ENCODE measurements around the gene FAM227A.

Gene FAM227A

DNA sequence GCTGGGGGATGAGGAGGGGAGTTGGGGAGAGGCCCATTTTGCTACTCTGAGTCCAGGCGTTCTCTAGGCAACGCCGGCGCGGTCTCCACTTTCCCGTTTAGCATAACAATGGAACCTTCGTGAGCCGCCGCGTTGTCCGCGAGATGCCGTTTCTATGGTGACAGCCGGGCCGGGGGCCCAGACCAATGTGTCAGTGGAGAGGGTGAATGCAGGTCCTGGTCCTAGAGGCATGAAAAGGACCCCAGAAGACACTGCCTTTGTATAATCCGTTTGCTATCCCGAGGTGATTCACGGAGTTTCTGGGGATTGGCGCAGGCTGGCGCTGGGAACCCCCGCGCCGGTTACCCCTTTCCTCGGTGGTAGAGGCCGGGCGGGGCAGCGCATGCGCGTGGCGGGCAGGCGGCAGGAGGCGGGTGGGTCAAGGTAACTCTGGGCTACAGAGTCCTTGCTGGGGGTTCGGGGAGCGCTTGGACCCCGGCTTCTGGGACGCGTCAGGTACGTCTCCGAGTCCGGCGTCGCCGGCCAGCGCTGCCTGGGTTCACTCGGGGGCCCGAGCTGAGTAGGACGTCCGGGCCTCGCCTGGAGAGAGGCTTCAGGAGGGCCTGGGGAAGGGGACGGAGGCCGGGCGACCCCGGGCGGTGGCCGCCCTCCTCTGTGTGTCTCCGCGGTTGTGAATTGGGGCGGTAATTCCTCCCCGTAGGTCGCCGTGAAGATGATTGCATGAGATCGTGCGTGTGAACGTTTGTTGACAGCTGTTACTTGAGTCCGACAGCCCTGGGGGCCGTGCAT lies at the start of gene FAM227A, which contains the start of gene CBY1:
FAM227A (minus strand) TSS at position 137 of the 789 bp plus-strand sequence. CDS start 6,224 bp downstream, outside the sequence.
CBY1 (plus strand) TSS at position 383 of the 789 bp plus-strand sequence. CDS start 11,417 bp downstream, outside the sequence.
- peak; percentile 85; the same call in 1 of the 2 replicates for TF ChIP-seq ZFX (IDR thresholded peaks at IDR 0.05)
- TF ChIP-seq, protein P1, sequence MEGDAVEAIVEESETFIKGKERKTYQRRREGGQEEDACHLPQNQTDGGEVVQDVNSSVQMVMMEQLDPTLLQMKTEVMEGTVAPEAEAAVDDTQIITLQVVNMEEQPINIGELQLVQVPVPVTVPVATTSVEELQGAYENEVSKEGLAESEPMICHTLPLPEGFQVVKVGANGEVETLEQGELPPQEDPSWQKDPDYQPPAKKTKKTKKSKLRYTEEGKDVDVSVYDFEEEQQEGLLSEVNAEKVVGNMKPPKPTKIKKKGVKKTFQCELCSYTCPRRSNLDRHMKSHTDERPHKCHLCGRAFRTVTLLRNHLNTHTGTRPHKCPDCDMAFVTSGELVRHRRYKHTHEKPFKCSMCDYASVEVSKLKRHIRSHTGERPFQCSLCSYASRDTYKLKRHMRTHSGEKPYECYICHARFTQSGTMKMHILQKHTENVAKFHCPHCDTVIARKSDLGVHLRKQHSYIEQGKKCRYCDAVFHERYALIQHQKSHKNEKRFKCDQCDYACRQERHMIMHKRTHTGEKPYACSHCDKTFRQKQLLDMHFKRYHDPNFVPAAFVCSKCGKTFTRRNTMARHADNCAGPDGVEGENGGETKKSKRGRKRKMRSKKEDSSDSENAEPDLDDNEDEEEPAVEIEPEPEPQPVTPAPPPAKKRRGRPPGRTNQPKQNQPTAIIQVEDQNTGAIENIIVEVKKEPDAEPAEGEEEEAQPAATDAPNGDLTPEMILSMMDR (conservative IDR thresholded peaks at IDR 0.05), result no peak
- peak within 1 kb of the TSS; percentile 87 for H3K27ac ChIP-seq

DNA sequence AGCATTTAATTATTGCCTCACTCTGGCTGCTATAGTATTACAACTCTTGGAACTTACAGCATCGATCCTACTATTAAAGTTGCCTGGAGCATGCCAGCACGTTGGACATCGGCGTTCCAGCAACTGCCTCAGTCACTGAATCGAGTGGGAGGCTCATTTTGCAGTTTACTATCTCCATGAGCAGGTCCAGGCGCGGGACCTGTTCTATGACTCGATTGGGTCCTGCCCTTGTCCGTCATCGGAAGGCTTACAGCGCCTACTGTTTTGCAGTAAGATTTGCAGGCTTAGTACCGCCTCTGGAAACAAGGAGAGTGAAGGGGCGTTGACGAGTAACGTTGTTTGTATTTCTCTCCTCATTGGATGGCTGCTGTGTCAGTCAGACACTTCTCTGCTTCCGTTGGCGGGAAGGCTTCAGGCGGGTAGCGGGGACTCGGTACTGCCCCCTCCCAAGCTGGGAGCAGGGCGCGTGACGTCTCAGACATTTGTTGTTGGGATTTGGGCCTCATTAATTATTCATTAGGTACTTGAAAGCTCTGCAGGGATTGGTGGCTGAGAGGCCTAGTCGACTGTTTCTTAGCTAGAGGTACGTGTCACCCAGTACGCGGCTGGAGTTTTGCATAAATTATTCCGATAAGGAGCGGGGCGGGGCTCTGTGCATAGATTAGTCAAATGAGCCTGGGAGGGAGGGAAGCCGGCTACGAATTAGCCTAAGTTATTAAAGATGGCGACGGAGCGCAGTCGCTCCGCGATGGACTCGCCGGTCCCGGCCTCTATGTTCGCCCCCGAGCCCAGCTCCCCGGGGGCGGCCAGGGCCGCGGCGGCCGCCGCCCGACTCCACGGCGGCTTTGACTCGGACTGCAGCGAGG lies 49.3 kb upstream of the FAM227A start, which contains the start of gene GTPBP1:
GTPBP1 (plus strand) TSS at position 710 of the 866 bp plus-strand sequence; CDS start at position 722, 12 bp downstream.
- H3K27ac ChIP-seq, result peak within 1 kb of the TSS; percentile 92
- no peak for TF ChIP-seq ZFX (IDR thresholded peaks at IDR 0.05)
- TF ChIP-seq, protein P1 (conservative IDR thresholded peaks at IDR 0.05), result no peak

DNA sequence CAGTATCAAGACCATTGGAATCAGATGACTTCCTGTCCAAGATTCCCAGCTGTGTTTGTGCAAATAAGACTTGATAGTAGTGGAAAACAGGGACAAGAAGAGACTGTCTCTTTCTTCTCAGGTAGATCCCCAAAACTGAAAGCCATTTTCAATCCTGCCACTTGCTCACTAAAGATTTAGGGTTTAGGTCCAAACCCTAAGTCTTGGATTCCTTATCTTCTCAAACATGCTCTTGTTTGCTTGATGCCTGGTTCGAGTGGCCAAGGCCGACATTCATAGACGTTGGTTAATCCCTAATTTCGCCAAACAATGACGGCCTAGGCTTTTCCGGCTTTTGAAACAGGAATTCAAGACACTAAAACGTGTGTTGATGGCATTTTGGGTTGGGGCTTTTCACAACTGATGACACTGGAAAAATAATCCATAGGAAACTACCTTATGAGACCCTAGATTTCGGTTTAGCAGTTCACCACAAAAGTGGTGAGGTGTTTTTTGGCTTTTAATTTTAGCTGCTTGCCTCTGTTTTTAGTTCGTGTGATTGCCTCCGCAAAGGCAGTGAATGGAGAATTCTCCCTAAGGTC lies 48.6 kb upstream of the FAM227A start:
- H3K27ac ChIP-seq, result peak overlapping the region; percentile 56
- no peak for TF ChIP-seq ZFX (IDR thresholded peaks at IDR 0.05)
- TF ChIP-seq, protein P1 (conservative IDR thresholded peaks at IDR 0.05), result no peak

DNA sequence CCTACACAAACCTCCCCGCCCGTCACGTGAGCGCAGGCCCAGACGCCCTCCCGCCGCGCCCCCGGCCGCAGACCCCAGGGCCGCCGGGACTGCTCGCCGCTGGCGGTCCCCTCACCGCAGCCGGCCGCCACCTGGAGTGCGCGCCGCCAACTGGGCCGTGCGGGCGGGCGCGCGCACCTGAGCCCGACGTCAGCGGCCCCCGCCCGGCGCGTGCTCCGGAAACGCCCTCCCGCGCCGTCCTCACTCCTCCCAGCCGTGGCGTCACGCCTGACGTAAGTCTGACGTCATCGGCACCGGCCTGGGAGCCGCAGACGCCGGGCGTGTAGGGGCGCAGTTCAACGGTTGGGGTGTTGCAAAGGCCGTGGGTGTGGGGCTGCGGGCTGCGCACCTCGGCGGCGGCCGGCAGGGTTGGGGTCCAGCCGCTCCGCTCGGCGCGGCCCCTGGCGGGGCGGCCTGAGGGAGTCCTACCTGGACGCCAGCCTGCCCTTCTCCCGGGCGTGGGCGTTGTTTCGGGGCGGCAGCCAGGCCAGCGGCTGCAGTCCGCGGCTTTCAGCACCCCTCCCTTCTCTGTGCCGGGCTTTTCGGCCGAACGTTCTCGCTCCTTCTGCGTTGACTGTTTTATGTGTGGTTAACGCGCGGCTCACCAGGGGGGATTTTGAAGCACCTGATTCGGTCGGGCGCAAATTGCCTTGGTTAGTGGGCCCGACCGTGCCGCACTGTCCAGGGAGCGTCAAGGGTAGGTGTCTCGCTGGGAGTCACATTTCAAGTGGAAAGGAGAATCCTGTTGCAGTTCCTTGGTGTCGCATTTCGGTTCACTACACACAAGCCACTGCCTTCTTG lies 44.8 kb upstream of the FAM227A start, which contains the start of gene JOSD1:
JOSD1 (minus strand) TSS at position 155 of the 840 bp plus-strand sequence. CDS start 956 bp downstream, outside the sequence.
- TF ChIP-seq, protein P1 (conservative IDR thresholded peaks at IDR 0.05), result no peak
- peak; percentile 77 for TF ChIP-seq ZFX (IDR thresholded peaks at IDR 0.05)
- H3K27ac ChIP-seq, result peak within 1 kb of the TSS; percentile 93

DNA sequence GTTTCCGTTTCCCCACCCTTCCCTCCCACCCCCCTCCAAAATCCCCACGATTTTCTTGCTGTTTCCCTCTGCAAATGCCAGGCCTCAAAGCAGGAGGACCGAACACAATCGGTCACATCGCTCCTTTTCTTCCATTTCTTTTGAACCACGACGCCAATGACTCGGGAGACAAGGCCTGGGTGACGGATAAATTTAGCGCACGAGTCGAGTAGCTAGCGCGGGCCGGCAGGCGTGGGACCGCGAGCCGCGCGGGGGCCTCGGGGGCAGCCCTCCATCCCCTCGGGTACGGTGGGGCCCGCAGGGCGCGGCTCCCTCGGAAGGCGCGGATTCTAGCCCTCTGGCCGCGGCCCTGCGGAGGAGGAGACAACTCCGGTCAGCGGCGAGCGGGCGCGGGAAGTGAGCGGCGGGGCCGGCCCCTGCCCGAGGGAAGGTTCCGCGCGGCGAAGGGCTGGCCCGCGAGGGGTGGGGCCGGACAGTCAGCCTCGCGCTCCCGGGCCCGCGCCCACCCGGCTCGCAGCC lies 44.1 kb upstream of the FAM227A start:
- peak overlapping the region; percentile 93 for H3K27ac ChIP-seq
- TF ChIP-seq ZFX (IDR thresholded peaks at IDR 0.05), result peak; percentile 89
- TF ChIP-seq, protein P1 (conservative IDR thresholded peaks at IDR 0.05), result no peak

DNA sequence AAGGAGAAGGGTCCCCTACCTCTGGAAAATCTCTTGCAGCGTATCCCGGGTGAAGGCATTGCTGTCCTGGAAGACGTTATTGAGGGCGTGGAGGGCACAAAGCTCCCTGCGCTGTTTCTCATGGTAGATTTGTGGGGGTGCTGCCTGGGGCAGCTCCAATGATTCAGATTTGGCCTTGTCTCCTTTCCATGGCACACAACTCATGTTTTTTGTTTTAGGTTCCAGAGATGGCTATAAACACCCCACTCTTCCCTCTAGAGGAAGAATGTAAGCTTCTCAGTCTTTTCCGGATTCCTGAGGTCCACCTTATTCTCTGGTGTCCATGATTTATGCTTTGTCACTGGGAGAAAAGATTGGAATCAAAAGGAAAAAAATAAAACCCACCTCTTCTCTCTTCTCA lies 43.6 kb upstream of the FAM227A start:
- peak overlapping the region; percentile 93 for H3K27ac ChIP-seq

More for the DNA sequence above, 43.6 kb upstream of the FAM227A start:
- TF ChIP-seq, protein P1 (conservative IDR thresholded peaks at IDR 0.05), result no peak
- no peak for TF ChIP-seq ZFX (IDR thresholded peaks at IDR 0.05)

Measured in C4-2B (cell line).